T-helper 17 cell (primary cell): ENCODE results near the gene TEX51. TPM values are rescaled to one million over a fixed set of nuclear protein-coding genes. Genes with fewer than 3 reads are reported as not detected.

Experiments
- ATAC-seq: fragments of 150-1000 bp; cut with Tn5 transposase; 2 replicates; pipeline ENCODE4 v1.10.0; 2021; ENCODE audit warnings: mild to moderate bottlenecking, moderate library complexity
- DNase-seq, 3 donors: peaks; one replicate each; pipeline versions ENCODE4 v3.0.0 to v3.0.0-alpha.2; 2020 to 2021
- H3K9me3 ChIP-seq: one replicate; pipeline ENCODE4 v1.7.0; 2013; ENCODE audit warnings: low read length, mild to moderate bottlenecking; ENCODE audit not compliant: control insufficient read depth, poor library complexity, severe bottlenecking
- H3K27ac Mint-ChIP-seq: one replicate; pipeline ENCODE4 v1.8.0; 2022; ENCODE audit warnings: mild to moderate bottlenecking, moderate library complexity, mixed read lengths
- H3K27me3 Mint-ChIP-seq: one replicate; pipeline ENCODE4 v1.8.0; 2022; ENCODE audit warnings: mixed read lengths
- H3K36me3 Mint-ChIP-seq: one replicate; pipeline ENCODE4 v1.8.0; 2022; ENCODE audit warnings: low read depth, mixed read lengths
- H3K4me1 Mint-ChIP-seq: one replicate; pipeline ENCODE4 v1.8.0; 2022; ENCODE audit warnings: mild to moderate bottlenecking, mixed read lengths
- H3K4me3 Mint-ChIP-seq: one replicate; pipeline ENCODE4 v1.8.0; 2022; ENCODE audit warnings: mild to moderate bottlenecking, moderate library complexity, mixed read lengths
- total RNA-seq, 4 donors: library from RNA in 2 of 4; stranded (reverse) in 2 of 4; gene quantifications; one replicate each; pipeline ENCODE4 v1.2.3 and lab custom pipeline; 2022 to 2026

Gene TEX51
- total RNA-seq, 2 donors from 2014 or later: not detected

- Mint-ChIP-seq H3K4me3 (no peak overlapping the region), H3K4me1 (no peaks in the 10 kb centered on the region), H3K36me3 (no peaks in the 10 kb centered on the region), H3K27ac (no peak overlapping the region), H3K27me3 (peaks cover 34% of the 10 kb centered on the region)
- H3K9me3 ChIP-seq: no peaks in the 10 kb centered on the region
- no peak for ATAC-seq
- no peak for DNase-seq
Observed at GRCh38 chr2:126914811-126915500, 16.3 kb downstream of the TEX51 start.

- Mint-ChIP-seq H3K27me3 (peaks cover 28% of the 10 kb centered on the region), H3K27ac (no peak overlapping the region), H3K36me3 (no peaks in the 10 kb centered on the region), H3K4me1 (no peaks in the 10 kb centered on the region), H3K4me3 (no peak overlapping the region)
- no peak for ATAC-seq
- H3K9me3 ChIP-seq: no peaks in the 10 kb centered on the region
- DNase-seq: no peak
Observed at GRCh38 chr2:126915903-126916302, 17.2 kb downstream of the TEX51 start.

GRCh38 chr2:126916744-126917143 lies 18.1 kb downstream of the TEX51 start:
- Mint-ChIP-seq H3K27me3 (peaks cover 23% of the 10 kb centered on the region), H3K4me1 (no peaks in the 10 kb centered on the region), H3K4me3 (no peak overlapping the region), H3K27ac (no peak overlapping the region), H3K36me3 (no peaks in the 10 kb centered on the region)
- no peak for DNase-seq
- ATAC-seq: no peak
- no peaks in the 10 kb centered on the region for H3K9me3 ChIP-seq

GRCh38 chr2:126921066-126921465 lies 22.4 kb downstream of the TEX51 start:
- no peaks in the 10 kb centered on the region for H3K36me3 Mint-ChIP-seq
- H3K4me1 Mint-ChIP-seq: no peaks in the 10 kb centered on the region
- DNase-seq (no peak), ATAC-seq (no peak)
- H3K27me3 Mint-ChIP-seq: peaks cover 13% of the 10 kb centered on the region
- no peak overlapping the region for H3K27ac Mint-ChIP-seq
- H3K4me3 Mint-ChIP-seq: no peak overlapping the region
- H3K9me3 ChIP-seq: no peaks in the 10 kb centered on the region

DNA sequence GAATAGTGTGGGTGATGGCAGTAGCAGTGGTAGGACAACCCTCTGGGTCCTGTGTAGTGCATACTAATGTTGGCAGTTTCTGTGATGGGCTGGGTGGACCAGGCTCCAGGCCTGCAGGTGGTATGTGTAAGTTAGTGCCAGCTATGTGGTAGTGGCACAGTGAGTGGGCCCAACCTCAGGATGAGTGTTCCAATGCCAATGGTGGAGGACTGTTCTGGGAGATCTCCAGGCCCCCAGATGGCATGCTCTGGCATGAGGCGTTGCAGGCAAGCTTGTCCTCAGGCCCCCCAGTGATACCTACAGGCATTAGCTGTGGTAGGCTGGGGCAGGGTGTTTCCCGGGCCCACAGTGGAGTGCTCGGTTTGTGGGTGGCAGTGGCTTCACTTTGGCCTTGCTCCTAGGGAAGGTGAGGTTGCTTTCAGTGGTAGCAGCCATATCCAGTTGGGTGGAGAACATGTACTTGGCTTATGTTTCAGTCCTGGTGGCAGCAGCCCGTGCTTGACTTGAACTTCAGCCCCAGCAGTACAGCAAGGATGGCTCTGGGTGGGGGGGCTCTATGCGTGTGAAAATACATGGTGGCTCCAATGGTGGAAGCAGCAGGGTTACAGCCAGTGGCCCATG lies 32.4 kb downstream of the TEX51 start:
- H3K4me1 Mint-ChIP-seq: no peaks in the 10 kb centered on the region
- ATAC-seq (no peak), DNase-seq (no peak)
- H3K27ac Mint-ChIP-seq: no peak overlapping the region
- H3K4me3 Mint-ChIP-seq: no peak overlapping the region
- H3K27me3 Mint-ChIP-seq: peaks cover 31% of the 10 kb centered on the region
- no peaks in the 10 kb centered on the region for H3K36me3 Mint-ChIP-seq
- no peaks in the 10 kb centered on the region for H3K9me3 ChIP-seq

GRCh38 chr2:126932529-126932928 lies 33.8 kb downstream of the TEX51 start:
- no peak overlapping the region for H3K27ac Mint-ChIP-seq
- H3K4me3 Mint-ChIP-seq: no peak overlapping the region
- DNase-seq (no peak), ATAC-seq (no peak)
- no peaks in the 10 kb centered on the region for H3K36me3 Mint-ChIP-seq
- H3K4me1 Mint-ChIP-seq: no peaks in the 10 kb centered on the region
- H3K9me3 ChIP-seq: no peaks in the 10 kb centered on the region
- H3K27me3 Mint-ChIP-seq: peaks cover 35% of the 10 kb centered on the region

DNA sequence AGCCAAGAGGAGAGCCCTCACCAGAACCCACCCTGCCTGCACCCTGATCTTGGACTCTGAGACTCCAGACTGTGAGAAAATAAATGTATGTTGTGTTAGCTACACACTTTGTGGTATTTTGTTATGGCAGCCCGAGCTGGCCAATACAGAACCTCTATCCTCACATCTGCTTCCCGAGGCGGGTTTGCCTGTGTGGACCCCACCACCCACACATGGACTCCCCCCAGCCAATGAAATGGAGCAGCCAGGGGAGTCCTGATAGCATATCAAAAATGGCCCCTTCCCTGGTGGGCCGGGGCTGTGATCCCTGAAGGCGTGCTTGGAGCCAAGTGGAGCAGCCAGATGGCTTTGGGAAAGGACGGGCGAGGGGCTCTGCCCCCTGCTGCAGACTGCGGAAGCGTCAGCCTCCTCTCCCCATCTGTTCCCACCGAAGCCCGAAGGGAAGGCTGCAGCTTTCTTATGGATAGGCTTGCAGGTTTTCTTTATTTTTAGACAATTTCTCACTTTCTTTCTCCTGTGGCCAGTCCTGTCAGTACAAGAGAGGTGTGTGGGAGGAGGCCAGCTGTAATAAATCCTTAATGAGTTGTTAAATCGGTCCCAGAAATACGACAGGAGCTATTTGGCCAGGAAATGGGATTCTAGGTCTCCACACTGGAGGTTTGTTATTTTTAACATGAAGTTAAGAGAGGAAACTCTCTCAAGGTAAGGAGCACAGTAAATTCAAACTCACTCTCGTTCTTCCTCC lies 34.4 kb downstream of the TEX51 start:
- Mint-ChIP-seq H3K27ac (no peak overlapping the region), H3K4me3 (no peak overlapping the region), H3K4me1 (no peaks in the 10 kb centered on the region), H3K27me3 (peaks cover 39% of the 10 kb centered on the region), H3K36me3 (no peaks in the 10 kb centered on the region)
- no peaks in the 10 kb centered on the region for H3K9me3 ChIP-seq
- DNase-seq: no peak
- no peak for ATAC-seq

DNA sequence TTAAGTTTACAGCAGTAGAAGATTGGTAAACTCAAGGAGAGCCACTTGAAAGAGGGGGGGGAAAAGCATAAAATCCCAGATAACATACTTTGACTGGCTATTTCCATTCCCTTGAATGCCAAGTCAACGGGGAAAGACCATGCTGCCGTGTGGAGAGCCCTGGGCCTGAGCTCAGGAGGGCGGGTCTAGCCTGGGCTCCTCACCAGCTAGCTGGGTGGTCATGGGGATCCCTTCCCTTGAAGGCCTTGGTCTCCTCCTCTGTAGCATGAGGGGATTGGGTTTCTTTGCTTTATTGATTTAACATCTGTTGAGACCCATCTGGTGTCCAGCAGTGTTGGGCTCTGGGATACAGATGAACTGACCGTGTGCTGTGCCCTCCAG lies 35.0 kb downstream of the TEX51 start:
- DNase-seq (no peak), ATAC-seq (no peak)
- Mint-ChIP-seq H3K4me1 (no peaks in the 10 kb centered on the region), H3K4me3 (no peak overlapping the region), H3K36me3 (no peaks in the 10 kb centered on the region), H3K27me3 (peaks cover 45% of the 10 kb centered on the region), H3K27ac (no peak overlapping the region)
- no peaks in the 10 kb centered on the region for H3K9me3 ChIP-seq

- Mint-ChIP-seq H3K4me1 (no peaks in the 10 kb centered on the region), H3K27me3 (peaks cover 53% of the 10 kb centered on the region)
Observed at GRCh38 chr2:126934809-126935208, 36.1 kb downstream of the TEX51 start.

DNA sequence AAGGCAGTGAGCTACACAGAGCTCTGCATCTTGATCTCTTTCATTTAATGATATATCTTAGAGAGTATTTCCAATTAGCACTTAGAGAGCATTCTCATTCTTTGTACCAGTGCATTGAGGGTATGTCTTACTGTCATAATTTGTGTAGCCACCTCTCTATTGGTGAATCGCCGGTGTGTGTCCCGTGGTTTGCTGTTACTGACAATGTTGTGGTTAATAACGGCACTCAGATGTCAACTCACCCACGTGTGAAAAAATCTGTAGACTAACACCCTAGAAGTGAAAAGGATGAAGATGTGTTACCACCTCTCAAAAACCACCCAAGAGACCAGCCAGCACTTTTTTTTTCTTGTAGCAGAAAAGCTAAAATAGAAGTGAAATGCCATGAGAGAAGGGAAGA lies 37.1 kb downstream of the TEX51 start:
- H3K27me3 Mint-ChIP-seq: peaks cover 60% of the 10 kb centered on the region
- H3K36me3 Mint-ChIP-seq: no peaks in the 10 kb centered on the region
- ATAC-seq: no peak
- no peaks in the 10 kb centered on the region for H3K9me3 ChIP-seq
- H3K27ac Mint-ChIP-seq: no peak overlapping the region
- H3K4me1 Mint-ChIP-seq: no peaks in the 10 kb centered on the region
- DNase-seq: no peak
- H3K4me3 Mint-ChIP-seq: no peak overlapping the region

More at GRCh38 chr2:126934809-126935208, 36.1 kb downstream of the TEX51 start:
- H3K36me3 Mint-ChIP-seq: no peaks in the 10 kb centered on the region
- DNase-seq (no peak), ATAC-seq (no peak)
- H3K4me3 Mint-ChIP-seq: no peak overlapping the region
- H3K9me3 ChIP-seq: no peaks in the 10 kb centered on the region
- no peak overlapping the region for H3K27ac Mint-ChIP-seq

- no peak for DNase-seq
- ATAC-seq: no peak
- H3K36me3 Mint-ChIP-seq: no peaks in the 10 kb centered on the region
- peaks cover 64% of the 10 kb centered on the region for H3K27me3 Mint-ChIP-seq
- H3K27ac Mint-ChIP-seq: no peak overlapping the region
- no peak overlapping the region for H3K4me3 Mint-ChIP-seq
- no peaks in the 10 kb centered on the region for H3K4me1 Mint-ChIP-seq
- no peaks in the 10 kb centered on the region for H3K9me3 ChIP-seq
Observed at GRCh38 chr2:126936219-126936723, 37.6 kb downstream of the TEX51 start.

GRCh38 chr2:126940331-126940730 lies 41.6 kb downstream of the TEX51 start:
- H3K4me1 Mint-ChIP-seq: peaks cover 2% of the 10 kb centered on the region
- ATAC-seq: no peak
- peaks cover 76% of the 10 kb centered on the region for H3K27me3 Mint-ChIP-seq
- DNase-seq: no peak
- H3K4me3 Mint-ChIP-seq: no peak overlapping the region
- no peaks in the 10 kb centered on the region for H3K9me3 ChIP-seq
- H3K36me3 Mint-ChIP-seq: no peaks in the 10 kb centered on the region
- no peak overlapping the region for H3K27ac Mint-ChIP-seq

DNA sequence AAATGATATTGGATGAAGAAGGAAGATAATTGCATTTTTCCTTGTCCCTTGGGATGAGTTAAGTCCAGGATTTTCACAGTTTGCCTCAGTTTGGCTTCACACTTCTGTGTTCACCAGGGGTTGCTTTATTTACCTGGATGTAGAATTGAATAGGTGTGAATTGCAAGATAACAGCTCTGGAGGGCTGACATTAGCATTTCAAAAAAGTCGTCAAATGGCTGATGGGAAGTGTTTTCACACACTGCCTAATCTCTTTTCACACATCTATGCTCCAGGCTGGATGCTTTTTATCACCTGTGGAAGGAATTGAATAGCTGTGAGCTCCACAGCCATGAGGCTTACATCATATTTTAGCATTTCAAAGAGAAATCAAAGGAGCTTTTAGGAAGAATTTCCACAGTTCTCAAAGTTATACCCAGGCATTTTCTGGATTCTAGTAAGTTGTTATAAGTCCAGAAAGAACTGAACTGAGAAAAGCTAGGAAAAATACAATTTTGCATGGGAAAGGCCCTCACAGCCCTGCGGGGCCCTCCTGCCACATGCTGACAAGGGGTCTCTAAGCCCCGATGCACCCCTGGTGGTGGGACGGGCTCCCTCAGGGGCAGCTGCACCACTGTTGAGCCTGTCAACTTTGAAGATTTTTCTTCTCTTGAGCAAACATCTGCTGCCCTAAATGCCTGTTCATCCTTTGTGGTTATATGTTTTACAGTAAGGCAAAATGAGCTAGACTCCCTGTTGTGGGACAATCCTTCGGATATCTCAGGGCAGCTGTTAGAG lies 43.9 kb downstream of the TEX51 start:
- H3K27ac Mint-ChIP-seq: no peak overlapping the region
- peaks cover 2% of the 10 kb centered on the region for H3K4me1 Mint-ChIP-seq
- peaks cover 78% of the 10 kb centered on the region for H3K27me3 Mint-ChIP-seq
- peaks cover 2% of the 10 kb centered on the region for H3K36me3 Mint-ChIP-seq
- no peak for ATAC-seq
- no peak overlapping the region for H3K4me3 Mint-ChIP-seq
- H3K9me3 ChIP-seq: no peaks in the 10 kb centered on the region
- DNase-seq: no peak
